Hepatic stellate cell (primary cell): ENCODE data around the gene RAB7A.

Experiments used
- DNase-seq: peaks from one replicate; pipeline ENCODE4 v3.0.0; 2011; ENCODE audit warnings: low spot score

The RAB7A gene

DNA sequence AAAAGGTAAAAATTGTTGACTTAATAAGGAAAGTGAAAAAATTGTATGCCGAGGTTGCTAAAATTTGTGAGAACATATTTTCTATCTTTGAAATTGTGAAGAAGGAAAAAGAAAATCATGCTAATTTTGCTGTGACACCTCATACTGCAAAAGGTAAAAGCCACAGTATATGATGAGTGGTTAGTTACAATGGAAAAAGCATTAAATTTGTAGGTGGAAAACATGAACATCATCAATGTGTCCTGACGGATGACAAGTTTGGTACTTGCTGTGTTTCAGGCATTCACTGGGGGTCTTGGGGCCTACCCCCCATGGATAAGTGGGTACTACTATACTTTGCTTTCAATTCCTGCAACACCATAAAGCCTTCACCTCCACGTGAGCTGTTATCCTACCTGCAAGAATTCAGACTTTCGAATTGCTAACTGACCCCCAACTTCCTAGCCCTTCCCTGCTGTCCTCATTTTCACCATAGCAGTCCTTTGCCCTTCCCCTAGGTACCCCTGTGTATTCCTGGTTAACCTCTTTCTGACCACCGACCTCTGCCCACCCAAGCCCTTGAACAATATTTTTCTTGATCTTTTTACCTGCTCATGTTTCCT is 62.4 kb downstream of the RAB7A start:
- no peak for DNase-seq

DNA sequence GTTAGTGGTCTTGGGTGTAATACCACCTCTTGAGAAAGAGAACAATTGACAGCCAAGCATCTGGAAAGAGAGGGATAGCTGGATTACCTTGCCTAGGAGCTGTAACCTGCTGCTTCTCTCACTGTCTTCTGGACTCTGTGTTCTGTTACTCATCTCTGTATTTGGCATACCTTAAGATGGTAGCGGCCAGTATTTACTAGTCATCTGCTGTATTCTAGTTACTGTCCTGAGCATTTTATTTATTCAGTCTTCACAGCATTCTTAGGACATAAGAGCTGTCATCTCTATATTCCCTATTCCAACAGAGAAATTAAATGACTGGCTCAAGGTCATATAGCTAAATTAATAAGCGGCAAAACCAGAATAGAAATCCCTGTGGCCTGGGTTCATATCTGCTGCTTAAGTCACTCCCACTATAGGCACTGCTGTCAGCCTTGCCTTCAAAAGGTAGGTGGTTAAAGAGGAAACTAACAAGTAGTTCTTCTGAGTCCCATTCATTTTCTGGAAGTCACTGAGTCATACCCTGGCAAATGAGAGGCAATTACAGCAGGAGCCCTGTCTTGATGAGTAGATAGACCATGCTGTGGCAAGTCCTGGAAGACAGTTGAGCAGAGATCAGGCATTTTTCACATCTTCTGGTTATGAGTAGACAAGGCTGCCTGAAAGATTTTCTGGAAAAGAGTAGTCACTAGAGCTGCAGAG is 68.2 kb downstream of the RAB7A start:
- DNase-seq = peak; percentile 49

DNA sequence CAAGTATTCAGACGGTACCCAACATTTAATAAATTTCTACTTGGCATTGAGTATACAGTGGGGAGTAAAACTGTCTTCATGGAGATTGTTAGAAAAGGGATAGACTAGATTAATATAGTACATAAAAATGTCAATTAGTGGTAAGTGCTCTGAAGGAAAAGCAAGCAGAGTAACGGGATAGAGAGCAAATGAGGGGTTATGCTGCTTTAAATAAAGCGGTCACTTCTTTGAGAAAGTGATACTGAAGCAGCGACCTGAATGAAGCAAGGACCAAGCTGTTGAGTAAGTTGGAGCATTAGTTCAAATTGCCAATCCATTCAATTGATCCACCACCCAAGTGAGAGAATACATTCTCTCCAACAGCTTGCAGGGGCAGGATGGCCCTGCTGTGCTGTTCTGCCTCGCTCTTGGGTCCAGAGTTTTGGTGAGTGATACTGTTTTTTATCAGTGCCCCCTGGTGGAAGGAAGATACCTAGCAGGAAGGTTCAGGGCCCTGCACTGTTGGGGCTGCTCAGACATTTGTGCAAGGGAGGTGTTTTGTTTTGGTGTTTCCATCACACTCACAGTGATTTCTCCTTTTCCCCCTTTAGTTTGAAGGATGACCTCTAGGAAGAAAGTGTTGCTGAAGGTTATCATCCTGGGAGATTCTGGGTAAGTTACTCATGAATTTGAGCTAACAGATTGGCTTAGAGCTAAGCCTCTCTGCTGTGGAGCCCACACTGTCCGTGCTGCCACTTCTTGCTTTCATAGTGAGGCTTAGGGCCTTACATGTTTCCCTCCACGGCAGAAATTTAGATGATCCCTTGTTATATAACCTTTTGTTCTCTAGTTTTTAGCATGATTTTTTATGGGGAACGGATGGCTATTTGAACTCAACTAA is 69.0 kb downstream of the RAB7A start:
- DNase-seq = peak; percentile 70

DNA sequence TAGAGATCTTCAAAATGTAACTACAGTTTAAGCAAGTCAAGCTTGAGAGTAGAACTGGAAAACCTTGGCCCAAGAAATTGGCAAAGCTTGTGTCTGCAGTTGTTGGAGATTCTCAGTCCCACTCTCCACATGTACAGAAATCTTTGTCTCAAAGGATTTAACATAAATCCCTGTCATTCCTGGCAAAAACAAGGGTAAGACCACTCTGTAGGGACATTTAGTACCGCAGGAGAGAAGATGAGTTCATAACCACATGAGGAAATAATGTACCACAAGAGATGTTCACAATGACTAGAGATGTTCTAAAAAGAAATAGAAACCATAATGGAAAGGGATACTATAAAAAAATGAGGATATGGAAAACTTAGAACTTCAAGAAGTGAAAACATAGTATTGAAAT is 73.7 kb downstream of the RAB7A start:
- no peak for DNase-seq

DNA sequence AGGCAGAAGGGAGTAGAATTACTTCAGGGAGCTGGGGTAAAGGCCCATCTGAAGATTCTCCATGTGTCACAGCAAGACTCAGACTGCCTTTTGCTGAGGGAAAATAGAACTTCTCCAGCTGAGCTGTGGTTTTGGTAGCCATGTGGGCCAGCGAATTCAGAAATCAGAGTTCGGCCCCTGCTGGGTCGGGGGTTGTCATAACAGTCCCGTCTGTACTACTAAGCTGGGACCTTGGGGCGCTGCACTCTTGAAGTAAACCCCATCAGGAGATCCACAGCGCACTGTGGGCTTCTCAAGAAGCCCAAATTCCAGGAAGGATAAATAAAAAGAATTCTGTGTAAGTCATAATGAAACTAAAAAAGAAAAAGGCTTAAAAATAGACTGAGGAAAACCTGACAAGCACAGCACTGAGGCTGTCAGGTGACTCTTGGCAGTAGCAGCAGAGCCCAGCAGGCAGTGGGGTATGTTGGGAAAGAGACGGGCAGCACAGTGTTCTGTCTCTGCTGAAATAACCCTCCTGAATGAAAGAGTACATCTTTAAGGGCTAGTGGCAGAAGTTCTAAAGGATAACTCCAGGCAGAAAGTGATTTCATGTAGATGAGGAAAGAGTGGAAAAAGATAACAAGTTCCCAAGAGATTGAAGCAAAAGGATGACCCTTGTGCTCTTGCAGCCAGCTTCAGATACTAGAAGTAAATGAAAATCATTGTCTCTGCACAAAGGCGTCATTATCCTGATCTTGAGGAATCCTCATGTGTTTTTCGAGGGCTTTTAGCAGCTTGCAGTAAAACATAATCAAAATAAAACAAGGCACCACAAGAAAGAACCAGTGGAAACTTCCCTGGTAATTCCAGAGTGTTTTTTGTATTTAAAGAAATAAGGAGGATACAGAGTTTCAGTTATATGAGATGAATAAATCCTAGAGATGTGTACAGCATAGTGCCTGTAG is 74.5 kb downstream of the RAB7A start:
- DNase-seq = no peak

DNA sequence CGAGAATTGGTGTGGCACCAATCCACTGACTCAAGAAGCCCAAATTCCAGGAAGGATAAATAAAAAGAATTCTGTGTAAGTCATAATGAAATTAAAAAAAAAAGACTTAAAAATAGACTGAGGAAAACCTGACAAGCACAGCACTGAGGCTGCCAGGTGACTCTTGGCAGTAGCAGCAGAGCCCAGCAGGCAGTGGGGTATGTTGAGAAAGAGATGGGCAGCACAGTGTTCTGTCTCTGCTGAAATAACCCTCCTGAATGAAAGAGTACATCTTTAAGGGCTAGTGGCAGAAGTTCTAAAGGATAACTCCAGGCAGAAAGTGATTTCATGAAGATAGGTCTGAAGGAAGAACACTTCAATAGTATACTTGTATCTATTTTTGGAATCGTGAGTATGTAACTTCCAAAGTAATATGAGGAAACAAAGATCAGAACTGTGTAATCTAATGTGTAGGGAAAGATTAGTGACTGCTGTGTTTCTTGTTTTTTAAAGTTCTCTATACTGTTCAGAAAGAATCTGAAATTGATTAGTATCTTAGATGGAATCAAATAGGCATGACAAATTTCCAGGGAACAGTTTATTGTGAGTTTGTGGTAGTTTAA is 75.9 kb downstream of the RAB7A start:
- DNase-seq = no peak

DNA sequence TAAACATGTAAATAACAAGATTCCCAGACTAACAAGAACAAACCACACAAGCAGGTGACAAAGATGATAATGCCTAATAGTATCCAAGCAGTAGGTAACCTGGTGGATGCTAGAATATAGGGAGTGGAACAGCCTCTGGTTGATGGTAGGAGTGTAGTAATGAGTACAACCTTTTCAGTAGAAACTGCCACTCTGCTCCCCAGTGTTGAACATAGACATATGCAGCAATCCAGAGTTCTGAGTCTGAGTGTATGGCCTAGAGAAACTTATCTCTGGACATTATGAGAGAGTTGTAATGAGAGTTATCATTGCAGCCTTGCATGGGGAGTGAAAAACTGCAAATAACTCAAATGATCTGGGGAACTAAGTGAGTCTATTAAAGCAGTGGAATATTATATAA is 77.3 kb downstream of the RAB7A start:
- DNase-seq = no peak

DNA sequence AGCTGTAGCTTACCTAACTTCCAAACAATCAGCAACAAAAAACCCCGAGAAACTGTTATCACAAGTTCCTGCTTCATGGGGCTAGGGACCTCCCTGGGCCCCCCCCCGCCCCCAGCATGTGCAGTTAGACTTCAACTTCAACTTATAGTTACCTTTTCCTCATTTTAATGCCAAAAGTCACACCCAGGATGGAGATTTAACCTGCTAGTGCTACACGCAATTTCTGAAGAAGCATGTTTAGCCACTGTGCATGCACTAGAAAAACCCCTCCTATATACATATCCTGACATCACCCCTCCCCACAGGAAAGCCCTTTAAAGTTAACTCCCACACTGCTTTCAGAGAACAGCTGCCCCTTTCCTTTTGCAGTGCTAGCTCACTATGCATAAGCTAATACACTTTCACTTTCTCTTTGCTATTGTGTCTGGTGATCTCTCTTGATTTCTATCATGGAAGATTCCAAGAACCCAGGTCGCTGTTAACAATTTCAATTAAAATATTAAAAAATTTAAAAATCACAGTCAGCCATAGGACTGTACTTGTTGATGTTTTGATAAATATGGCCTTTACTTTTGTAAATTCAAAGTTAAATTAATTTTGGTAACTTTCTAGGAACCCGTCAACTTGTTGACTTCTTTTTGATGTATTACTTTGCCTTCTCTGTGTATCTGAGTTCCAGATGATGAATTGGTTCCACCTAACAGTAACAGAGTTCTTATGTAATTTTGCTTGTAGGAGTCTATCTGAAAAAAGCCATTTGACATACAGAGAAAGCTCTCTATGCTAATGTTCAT is 78.2 kb downstream of the RAB7A start:
- DNase-seq = peak; percentile 47

DNA sequence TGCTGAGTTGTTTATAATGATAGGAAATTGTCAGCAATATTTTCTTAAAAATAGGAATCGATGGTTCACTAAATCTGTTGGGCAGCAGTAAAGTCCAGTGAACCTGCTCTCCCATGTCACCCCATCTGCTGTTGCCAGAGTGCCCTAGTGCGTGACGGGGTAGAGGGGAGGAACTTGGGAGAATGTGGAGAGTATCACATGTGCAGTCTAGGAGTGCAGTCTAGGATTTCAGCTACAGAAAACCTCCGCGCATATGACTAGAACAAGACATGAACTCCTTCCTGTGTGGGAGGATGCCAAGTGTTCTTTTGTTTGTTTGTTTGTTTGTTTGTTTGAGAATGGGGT is 78.8 kb downstream of the RAB7A start:
- no peak for DNase-seq

DNA sequence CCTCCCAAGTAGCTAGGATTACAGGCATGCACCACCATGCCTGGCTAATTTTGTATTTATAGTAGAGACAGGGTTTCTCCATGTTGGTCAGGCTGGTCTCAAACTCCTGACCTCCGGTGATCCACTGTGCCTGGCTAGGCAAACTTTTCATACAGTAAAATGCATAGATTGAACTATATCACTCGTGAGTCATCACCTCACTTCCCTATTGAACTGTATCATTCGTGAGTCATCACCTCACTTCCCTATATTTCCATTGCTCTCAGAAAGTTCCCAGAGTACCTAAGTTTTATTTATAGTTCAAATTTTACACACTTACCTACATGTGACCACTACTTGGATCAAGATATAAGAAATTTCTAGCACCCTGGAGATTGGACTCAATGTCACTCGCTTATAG is 79.8 kb downstream of the RAB7A start:
- no peak for DNase-seq

DNA sequence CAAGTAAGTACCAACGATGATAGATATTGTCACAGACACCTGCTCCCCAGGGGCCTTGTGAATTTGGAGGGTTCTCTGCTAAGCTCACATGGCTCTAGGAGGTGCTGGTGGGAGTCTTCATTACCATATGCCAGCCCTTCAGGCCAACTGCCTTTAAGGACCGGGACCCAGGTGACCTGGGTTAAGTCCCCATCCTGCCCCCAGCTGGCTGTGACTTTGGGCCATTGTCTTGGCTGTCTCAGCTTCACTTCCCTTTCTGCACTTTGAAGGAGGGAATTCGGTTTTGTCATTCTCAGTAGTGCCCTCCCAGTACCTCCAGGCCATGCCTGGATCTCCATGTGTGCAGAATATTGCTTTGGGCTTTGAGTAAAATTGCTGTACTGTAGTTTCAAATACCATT is 80.6 kb downstream of the RAB7A start:
- DNase-seq = no peak

DNA sequence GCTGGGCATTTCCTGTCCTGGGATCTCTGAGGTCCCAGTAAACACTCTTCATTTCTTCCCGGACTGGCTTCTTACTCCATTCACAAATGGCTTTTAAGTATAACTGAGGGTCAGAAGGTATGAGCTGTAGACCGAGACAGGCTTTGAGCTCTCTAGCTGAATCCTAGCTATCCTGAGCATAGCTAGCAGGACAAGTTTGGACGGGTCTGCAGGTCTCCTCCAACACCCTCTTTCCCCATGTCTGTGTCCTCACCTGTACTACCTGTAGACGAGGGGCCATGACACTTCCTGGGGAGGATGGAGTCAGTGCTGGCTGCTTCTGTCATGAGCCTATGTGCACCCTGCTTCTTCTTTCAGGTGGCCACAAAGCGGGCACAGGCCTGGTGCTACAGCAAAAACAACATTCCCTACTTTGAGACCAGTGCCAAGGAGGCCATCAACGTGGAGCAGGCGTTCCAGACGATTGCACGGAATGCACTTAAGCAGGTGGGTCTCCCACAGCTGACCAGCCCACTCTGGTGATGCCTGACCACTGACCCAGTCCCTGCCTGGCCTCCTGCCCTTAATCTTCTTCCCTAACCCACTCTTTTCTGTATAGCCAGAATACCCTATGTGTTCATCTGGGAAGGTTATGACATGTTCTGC is 81.3 kb downstream of the RAB7A start:
- DNase-seq = no peak

DNA sequence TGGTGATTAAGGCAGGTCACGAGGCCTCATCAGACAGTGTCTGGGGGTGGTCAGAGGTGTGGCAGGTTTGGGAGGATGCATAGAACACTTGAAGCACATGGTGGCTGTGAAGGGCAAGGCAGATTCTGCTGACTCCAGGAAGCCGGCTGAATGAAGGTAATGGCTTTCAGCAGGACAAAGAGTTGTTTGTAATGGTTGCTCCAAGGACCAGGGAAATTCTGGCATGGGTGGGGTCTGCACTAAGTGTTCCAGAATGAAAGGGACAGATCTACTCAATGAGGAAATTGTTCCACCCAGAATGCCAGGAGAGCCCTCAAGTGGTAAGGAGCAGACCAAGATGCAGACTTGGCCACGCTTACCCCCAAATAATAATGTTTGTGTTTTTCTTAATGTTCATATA is 82.7 kb downstream of the RAB7A start:
- DNase-seq = no peak

DNA sequence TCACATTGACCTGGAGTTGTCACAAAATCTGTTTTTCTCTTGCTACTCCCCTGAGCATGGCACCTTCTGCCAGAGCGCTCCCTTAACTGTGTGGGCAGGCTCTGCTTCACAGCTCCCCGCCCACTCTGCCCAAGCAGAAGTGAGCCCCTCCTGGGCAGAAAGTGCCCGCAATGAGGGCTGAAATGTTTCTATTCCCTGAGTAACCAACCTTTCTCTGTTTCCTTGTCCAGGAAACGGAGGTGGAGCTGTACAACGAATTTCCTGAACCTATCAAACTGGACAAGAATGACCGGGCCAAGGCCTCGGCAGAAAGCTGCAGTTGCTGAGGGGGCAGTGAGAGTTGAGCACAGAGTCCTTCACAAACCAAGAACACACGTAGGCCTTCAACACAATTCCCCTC is 87.1 kb downstream of the RAB7A start:
- no peak for DNase-seq

DNA sequence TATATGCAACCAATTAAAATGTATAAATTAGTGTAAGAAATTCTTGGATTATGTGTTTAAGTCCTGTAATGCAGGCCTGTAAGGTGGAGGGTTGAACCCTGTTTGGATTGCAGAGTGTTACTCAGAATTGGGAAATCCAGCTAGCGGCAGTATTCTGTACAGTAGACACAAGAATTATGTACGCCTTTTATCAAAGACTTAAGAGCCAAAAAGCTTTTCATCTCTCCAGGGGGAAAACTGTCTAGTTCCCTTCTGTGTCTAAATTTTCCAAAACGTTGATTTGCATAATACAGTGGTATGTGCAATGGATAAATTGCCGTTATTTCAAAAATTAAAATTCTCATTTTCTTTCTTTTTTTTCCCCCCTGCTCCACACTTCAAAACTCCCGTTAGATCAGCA is 88.1 kb downstream of the RAB7A start:
- DNase-seq = no peak

DNA sequence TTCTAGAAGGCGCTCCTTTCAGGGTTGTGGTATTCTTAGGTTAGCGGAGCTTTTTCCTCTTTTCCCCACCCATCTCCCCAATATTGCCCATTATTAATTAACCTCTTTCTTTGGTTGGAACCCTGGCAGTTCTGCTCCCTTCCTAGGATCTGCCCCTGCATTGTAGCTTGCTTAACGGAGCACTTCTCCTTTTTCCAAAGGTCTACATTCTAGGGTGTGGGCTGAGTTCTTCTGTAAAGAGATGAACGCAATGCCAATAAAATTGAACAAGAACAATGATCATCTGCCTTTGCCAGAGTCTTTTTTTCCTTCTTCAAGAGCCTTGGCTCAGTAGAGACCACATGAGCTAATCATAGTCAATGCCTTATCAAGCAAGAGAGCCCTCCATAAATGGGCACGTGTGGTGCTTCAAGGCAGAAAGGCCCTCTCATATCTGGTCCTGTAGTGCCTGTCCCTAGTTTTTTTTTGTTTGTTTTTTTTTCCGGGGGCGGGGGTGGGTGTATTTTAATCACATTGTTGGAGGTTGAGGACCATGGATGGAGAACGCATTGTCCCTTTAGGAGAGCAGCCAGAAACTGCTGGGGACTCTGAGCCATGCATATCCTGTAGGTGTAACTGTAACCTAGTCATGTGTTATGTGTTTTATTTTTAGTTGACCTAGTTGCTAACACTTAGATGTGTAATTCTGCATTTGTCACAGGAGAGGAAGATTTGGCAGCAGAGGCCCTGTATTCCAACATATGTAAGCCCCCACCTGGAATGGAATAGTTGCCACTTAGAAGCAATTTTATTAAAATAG is 88.7 kb downstream of the RAB7A start:
- DNase-seq = no peak

DNA sequence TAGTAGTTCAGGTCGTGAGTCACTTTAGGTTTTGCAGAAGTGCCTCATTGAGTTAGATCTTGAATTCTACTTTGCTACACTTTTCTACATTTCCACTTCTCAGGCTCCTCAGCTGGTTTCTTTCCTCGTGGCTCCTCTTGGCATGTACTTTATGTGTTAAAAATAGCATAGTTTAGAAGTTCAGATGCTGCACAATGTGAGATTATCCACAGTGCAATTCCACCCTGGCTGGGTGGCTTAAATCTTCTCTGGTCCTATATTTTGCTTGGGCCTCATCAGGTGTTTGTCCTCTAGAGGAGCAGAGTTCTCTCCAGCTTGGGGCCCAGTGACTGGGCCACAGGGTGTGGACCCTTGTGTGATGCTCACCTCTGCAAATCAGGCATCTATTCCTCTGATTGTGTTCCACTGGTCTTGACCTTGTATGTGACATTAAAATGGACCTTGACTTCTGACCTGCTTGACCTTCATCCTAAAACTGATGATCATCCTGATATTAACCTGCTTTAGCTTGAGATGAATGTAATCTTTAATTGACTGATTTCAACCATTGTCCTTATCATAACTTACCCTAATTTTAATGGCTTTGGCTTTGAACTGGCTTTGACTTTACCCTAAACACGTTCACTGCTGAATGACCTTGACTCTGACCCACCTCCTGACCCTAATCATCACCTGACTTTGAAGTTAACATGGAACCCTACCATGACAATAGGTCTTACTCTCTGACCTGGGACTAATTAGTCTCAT is 89.5 kb downstream of the RAB7A start:
- DNase-seq = no peak

DNA sequence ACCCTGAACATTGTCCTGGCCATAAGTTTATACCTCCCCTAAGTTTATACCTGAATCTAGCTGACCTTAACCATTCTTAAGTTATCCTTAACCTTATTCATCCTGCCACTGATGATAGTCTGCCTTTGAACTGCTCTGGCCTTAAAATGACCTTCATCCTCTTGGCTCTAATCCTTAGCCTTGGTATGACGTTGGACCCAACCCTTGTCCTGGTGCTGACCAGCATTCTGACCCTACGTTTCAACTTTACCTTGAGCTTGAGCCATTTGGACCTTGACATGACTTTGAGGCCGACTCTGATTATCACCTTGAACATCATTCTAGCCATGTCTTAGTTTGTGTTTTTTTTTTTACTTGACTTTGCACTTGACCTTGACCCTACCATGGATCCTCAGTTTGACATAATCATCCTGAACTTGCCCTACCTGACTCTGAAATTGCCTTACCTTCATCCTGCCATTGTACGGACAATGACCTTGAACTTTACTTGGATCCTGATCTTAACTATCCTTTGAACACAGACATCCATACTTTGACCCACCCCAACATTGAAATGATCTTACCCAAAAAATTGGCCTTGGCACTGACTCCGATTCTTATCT is 92.3 kb downstream of the RAB7A start:
- no peak for DNase-seq
